Spleen (tissue), 7 donors: ENCODE results near the gene C14orf180.

Experiments used
- POLR2A ChIP-seq, 3 donors: fragments of 450-650 bp; IDR thresholded peaks; one replicate each; pipeline ENCODE4 v1.5.1; 2017; ENCODE audit warnings: antibody characterized with exemption in 3 of 3, mild to moderate bottlenecking in 1 of 3
- TF ChIP-seq, protein P1 (sequence below), 11 experiments: fragments of 200-600 bp in 7 of 11; fragments of 450-650 bp in 4 of 11; sonication (generic) in 4 of 11; IDR thresholded peaks in 8 of 11; conservative IDR thresholded peaks in 3 of 11; 1 replicate in 7 of 11; 2 replicates in 4 of 11; pipeline versions ENCODE4 v1.4.0 to v1.8.0; 2016 to 2021; ENCODE audit warnings: antibody characterized with exemption in 11 of 11, inconsistent platforms in 4 of 11, mild to moderate bottlenecking in 1 of 11
- donor health status: DM: no; HTN: no; CAD: no; lungs with moderate emphysema.
- donor health status: DM: no; HTN: no; CAD: no.
- donor health status: DM: no; HTN: no; CAD: no.

DNA sequence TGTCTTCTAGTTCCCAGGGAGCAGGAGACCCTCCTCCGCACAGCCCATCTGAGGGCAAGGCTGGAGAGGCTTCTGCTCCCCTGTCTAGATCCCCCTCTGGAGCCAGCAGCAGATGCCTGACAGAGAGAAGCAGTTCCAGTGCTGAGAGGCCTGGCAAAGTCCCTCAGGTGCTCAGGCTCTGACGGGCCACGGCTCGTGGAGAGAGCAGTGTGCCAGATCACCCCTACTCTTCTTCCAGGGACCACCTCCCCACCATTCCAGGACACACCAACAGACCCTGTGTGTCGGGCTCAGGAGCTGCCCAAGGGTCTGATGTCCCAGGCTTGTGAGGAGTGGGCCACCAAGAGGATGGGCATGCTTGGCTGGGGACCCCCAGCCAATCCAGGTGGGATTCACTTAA lies 22.5 kb upstream of the C14orf180 start:
- TF ChIP-seq, protein P1, sequence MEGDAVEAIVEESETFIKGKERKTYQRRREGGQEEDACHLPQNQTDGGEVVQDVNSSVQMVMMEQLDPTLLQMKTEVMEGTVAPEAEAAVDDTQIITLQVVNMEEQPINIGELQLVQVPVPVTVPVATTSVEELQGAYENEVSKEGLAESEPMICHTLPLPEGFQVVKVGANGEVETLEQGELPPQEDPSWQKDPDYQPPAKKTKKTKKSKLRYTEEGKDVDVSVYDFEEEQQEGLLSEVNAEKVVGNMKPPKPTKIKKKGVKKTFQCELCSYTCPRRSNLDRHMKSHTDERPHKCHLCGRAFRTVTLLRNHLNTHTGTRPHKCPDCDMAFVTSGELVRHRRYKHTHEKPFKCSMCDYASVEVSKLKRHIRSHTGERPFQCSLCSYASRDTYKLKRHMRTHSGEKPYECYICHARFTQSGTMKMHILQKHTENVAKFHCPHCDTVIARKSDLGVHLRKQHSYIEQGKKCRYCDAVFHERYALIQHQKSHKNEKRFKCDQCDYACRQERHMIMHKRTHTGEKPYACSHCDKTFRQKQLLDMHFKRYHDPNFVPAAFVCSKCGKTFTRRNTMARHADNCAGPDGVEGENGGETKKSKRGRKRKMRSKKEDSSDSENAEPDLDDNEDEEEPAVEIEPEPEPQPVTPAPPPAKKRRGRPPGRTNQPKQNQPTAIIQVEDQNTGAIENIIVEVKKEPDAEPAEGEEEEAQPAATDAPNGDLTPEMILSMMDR (IDR thresholded peaks at IDR 0.05 in 8 of 11, conservative IDR thresholded peaks at IDR 0.05 in 3 of 11), result no peak
- no peak for TF ChIP-seq POLR2A (IDR thresholded peaks at IDR 0.05)
